GM12864 (cell line): ENCODE results near the gene TRMT44.

Experiments
- DNase-seq: peaks from one replicate; pipeline ENCODE4 v3.0.0-alpha.2; 2011; ENCODE audit warnings: low read depth
- H3K4me3 ChIP-seq: 2 replicates; pipeline ENCODE4 v1.5.1; 2011; ENCODE audit warnings: mild to moderate bottlenecking, low read depth, low read length, control low read depth
- TF ChIP-seq, protein P1 (sequence below): IDR thresholded peaks from 2 replicates; pipeline ENCODE4 v1.5.1; 2011; ENCODE audit warnings: low read depth, mild to moderate bottlenecking, moderate library complexity, low read length, control low read depth, inconsistent platforms; ENCODE audit errors: missing control alignments

Gene TRMT44

DNA sequence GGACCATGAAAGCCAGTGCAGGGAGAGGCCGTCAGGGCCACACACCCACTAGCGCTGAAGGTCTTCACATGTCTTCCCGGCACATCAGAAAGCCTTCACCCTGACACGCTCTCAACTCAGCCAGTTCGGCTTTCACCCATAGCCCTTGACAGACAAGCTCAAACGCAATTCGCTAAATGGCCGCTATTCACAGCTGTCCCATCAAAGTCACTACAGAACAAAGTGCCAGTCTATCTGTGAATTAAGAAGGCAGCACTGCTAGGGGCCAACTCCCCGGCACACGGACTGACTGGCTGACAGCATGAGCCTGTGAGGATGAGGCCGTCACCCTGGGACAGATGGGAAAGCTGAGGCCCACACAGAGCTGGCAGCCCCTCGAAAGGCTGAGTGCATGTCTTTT, 45.8 kb upstream of the TRMT44 start:
- no peak overlapping the region for H3K4me3 ChIP-seq
- no peak for DNase-seq
- TF ChIP-seq, protein P1, sequence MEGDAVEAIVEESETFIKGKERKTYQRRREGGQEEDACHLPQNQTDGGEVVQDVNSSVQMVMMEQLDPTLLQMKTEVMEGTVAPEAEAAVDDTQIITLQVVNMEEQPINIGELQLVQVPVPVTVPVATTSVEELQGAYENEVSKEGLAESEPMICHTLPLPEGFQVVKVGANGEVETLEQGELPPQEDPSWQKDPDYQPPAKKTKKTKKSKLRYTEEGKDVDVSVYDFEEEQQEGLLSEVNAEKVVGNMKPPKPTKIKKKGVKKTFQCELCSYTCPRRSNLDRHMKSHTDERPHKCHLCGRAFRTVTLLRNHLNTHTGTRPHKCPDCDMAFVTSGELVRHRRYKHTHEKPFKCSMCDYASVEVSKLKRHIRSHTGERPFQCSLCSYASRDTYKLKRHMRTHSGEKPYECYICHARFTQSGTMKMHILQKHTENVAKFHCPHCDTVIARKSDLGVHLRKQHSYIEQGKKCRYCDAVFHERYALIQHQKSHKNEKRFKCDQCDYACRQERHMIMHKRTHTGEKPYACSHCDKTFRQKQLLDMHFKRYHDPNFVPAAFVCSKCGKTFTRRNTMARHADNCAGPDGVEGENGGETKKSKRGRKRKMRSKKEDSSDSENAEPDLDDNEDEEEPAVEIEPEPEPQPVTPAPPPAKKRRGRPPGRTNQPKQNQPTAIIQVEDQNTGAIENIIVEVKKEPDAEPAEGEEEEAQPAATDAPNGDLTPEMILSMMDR: no peak

DNA sequence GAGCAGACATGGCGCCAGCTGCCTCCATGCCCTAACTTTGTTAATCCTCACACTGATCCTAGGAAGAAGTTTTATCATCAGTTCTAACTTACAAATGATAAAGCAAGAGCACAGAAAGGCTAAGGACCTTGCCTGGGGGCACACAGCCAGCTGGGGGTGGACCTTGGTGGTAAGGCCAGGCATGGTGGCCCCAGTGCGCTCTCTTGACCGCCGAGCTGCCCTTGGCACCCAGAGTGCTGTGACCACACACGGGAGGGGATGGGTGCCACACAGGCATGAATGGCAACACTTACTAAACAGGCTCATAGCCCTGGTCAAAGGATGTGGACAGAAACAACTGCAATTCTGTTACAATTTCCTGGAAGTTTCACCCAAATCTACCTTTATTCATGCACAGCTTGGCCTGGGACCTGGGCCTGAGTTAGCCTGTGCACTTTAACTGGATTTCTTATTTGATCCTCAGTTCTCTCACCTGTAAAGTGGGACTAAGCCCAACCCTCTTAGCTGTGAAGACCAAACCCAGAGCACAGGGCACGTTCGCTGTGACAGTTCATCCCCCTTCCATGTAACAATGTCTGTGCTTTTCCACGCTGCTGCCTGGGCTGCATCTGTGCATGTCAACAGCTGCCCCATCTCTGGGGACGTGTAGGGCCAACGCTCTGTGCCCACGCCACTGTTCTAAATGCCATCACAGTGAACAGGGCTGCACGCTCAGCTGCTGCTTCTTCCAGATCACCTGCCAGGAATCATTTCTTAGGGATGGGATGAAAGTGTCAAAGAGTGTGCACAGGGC, 44.9 kb upstream of the TRMT44 start:
- TF ChIP-seq, protein P1: no peak
- H3K4me3 ChIP-seq: no peak overlapping the region
- no peak for DNase-seq

DNA sequence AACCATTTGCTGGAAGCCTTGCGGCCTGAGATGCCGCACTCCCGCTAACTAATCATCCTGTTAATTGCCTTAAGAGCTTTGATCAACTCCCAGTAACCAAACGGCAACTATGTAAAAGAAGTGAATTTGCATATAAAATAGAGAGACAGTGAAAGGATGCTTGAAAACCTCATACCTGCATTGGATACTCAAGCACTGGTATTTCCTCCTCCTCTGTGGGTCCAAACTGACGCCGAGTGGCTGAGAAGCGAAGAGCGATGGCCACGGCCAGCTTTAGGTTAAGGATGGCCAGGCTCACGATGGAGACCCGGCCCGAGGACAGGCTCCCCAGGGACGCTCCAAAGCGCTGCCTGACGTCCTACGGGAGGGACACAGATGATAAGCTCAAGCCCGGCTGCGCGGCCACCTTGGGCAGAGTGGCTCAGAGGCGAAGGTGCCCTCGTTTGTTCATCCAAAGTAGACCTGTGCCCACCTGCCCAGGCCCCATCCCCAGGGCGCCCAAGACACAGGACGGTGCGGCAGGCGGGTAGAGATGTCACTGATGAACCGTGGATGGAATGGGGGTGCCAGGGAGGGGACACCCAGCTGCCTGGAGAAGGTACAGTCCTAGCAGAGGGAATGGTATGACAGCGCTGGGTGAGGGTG, 43.7 kb upstream of the TRMT44 start:
- H3K4me3 ChIP-seq: no peak overlapping the region
- DNase-seq: no peak
- TF ChIP-seq, protein P1: no peak

DNA sequence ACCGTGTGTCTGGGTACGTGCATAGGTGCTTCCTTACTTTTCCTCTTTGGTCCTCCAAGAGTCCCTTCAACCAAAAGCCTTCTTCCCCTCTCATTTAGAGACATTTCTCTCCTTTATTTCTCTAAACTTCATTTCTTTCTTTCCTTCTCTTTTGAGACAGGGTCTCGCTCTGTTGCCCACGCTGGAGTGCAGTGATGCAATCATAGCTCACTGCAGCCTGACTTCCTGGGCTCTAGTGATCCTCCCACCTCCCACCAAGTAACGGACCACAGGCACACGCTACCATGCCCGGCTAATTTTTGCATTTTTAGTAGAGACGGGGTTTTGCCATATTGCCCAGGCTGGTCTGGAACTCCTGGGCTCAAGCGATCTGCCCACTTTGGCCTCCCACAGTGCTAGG, 42.2 kb upstream of the TRMT44 start:
- DNase-seq: no peak
- TF ChIP-seq, protein P1: no peak
- no peak overlapping the region for H3K4me3 ChIP-seq

DNA sequence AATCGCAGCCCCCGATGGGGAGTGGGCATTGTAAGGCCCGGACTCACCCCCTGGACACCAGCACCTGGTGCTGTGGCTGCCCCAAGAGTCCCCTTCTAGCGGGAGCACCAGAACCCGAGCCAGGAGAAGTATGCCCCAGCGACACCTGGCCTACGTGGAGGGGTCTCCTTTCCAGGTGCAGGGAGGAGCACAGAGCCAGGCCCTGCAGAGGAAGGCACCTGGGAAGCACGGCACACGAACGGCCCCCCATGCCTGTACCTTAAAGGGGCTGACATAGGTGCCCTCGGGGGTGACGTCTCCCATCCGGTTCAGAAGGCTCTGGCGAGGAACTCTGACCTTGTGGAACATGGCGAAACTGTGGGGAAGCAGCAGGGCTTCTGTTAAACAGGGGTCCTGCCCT, 41.3 kb upstream of the TRMT44 start:
- no peak overlapping the region for H3K4me3 ChIP-seq
- TF ChIP-seq, protein P1: no peak
- no peak for DNase-seq

DNA sequence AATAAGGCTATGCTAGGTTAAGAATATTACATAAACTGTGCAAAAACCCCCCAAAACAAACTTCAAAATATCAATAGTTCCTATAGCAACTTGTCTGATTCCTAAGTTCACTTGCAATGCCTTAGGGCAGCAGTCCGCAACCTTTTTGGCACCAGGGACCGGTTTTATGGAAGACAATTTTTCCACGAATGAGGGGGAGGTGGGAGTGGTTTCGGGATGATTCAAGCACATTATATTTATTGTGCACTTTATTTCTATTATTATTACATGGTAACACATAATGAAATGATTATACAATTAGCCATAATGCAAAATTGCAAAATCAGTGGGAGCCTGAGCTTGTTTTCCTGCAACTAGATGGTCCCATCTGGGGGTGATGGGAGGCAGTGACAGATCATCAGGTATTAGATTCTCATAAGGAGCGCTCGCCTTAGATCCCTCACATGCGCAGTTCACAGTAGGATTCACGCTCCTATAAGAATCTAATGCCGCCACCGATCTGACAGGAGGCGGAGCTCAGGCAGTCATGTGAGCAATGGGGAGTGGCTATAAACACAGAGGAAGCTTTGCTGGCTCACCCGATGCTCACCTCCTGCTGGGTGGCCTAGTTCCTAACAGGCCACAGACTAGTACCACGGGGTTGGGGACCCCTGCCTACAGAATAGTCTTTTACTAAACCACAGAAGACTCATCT, 39.8 kb upstream of the TRMT44 start:
- TF ChIP-seq, protein P1: no peak
- DNase-seq: no peak
- H3K4me3 ChIP-seq: no peak overlapping the region
